Sigmoid colon (tissue), 7 donors: ENCODE measurements around the gene PREP. TPM values are rescaled to one million over a fixed set of nuclear protein-coding genes. Genes with fewer than 3 reads are reported as not detected.

Experiments used
- DNase-seq: peaks from one replicate; pipeline ENCODE4 v3.0.0-alpha.2; 2019
- H3K27ac ChIP-seq, 4 donors: fragments of 200-600 bp; sonication (generic); one replicate each; pipeline ENCODE4 v1.5.1; 2016 to 2019; ENCODE audit warnings: mild to moderate bottlenecking in 1 of 4
- H3K27me3 ChIP-seq, 3 donors: fragments of 200-600 bp; sonication (generic); one replicate each; pipeline ENCODE4 v1.5.1; 2019; ENCODE audit warnings: mild to moderate bottlenecking in 1 of 3
- H3K36me3 ChIP-seq, 4 donors: fragments of 200-600 bp; sonication (generic); one replicate each; pipeline ENCODE4 v1.5.1; 2016 to 2019
- H3K4me1 ChIP-seq, 4 donors: fragments of 200-600 bp; sonication (generic); one replicate each; pipeline ENCODE4 v1.5.1; 2017 to 2019
- H3K4me3 ChIP-seq, 4 donors: fragments of 200-600 bp; sonication (generic); one replicate each; pipeline ENCODE4 v1.5.1; 2017 to 2019; ENCODE audit warnings: mild to moderate bottlenecking in 2 of 4, moderate library complexity in 1 of 4
- H3K9me3 ChIP-seq, 4 donors: fragments of 200-600 bp in 3 of 4; sonication (generic) in 3 of 4; one replicate each; pipeline versions ENCODE4 v1.5.1 to v1.6.1; 2013 to 2019
- CTCF ChIP-seq, 4 experiments: fragments of 450-650 bp in 3 of 4; fragments of 200-600 bp in 1 of 4; IDR thresholded peaks; one replicate each; pipeline ENCODE4 v1.5.1; 2016 to 2019; ENCODE audit warnings: antibody characterized with exemption in 4 of 4, mild to moderate bottlenecking in 3 of 4, moderate library complexity in 2 of 4
- EP300 ChIP-seq, 4 donors: sonication (generic); formaldehyde crosslinking; IDR thresholded peaks; one replicate each; pipeline ENCODE4 v1.6.1; 2017; ENCODE audit warnings: antibody characterized with exemption in 4 of 4
- POLR2A ChIP-seq, 2 donors: fragments of 450-650 bp; IDR thresholded peaks; one replicate each; pipeline ENCODE4 v1.6.1; 2016; ENCODE audit warnings: antibody characterized with exemption in 2 of 2, mild to moderate bottlenecking in 2 of 2, moderate library complexity in 2 of 2
- POLR2AphosphoS5 ChIP-seq, 4 donors: sonication (generic); formaldehyde crosslinking; IDR thresholded peaks; one replicate each; pipeline ENCODE4 v1.6.1; 2017; ENCODE audit warnings: antibody characterized with exemption in 4 of 4
- WGBS, 2 donors: extraction: QIAGEN DNeasy Blood & Tissue Kit; methylation state at CpG; one replicate each; pipeline ENCODE4 v1.1.7; 2013; 5-methylcytosine and 5-hydroxymethylcytosine counted together
- intact Hi-C: fragments of 100-400 bp; cut with DNase I; formaldehyde crosslinking; loops from one replicate; pipeline ENCODE4 v1.15.1; 2023
- polyA plus RNA-seq, 3 donors: library from polyadenylated mRNA; stranded (reverse); fragments of 200-250 nt; gene quantifications; one replicate each; pipeline ENCODE4 v1.2.3, GENCODE V29; 2013
- total RNA-seq, 4 donors: library from RNA; depleted of rRNA; stranded (reverse); fragments of >200 nt; gene quantifications; one replicate each; pipeline ENCODE4 v1.1.0, GENCODE V29; 2016
- donor health status: healthy with polysubstance abuse.
- donor health status: Bipolar disorder and iron deficiency.
- donor health status: healthy.

Gene PREP
- total and polyA plus RNA-seq, 7 donors = 14.1 to 47.9 (median 23.5) TPM

DNA sequence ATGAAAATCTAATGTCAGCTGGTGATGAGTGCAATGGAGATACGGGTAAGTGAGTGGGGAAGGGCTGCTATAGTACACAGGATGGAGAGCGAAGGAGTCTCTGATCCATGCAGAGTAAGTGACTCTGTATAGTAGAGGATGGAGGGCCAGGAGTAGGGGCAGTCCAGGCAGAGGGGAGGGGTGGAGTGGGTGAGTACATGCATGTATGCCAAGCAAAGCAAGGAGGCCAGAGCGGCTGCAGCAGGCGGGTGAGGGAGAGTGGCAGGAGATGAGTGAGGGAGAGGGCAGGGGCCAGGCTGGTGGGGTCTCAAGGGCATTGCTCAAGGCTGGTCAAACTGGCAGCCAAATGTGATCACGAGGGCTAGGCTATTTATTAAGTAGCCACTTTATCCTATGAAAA is 94.0 kb downstream of the PREP start:
- 82 to 85% methylated on average over 5 of the region's 5 CpGs for WGBS, 2 donors
- H3K4me1 ChIP-seq = no peaks in the 10 kb centered on the region
- TF ChIP-seq EP300 (IDR thresholded peaks at IDR 0.05) = no peak
- TF ChIP-seq POLR2A (IDR thresholded peaks at IDR 0.05) = no peak
- TF ChIP-seq CTCF (IDR thresholded peaks at IDR 0.05) = no peak
- no peak for TF ChIP-seq POLR2AphosphoS5 (IDR thresholded peaks at IDR 0.05)
- H3K4me3 ChIP-seq = no peak overlapping the region
- no peaks in the 10 kb centered on the region for H3K9me3 ChIP-seq
- no peak overlapping the region for H3K27ac ChIP-seq
- intact Hi-C loops = no loop called here
- DNase-seq = no peak
- no peaks in the 10 kb centered on the region for H3K27me3 ChIP-seq
- H3K36me3 ChIP-seq = peaks cover 0 to 13% (median 0%) of the 10 kb centered on the region in 4 donors

DNA sequence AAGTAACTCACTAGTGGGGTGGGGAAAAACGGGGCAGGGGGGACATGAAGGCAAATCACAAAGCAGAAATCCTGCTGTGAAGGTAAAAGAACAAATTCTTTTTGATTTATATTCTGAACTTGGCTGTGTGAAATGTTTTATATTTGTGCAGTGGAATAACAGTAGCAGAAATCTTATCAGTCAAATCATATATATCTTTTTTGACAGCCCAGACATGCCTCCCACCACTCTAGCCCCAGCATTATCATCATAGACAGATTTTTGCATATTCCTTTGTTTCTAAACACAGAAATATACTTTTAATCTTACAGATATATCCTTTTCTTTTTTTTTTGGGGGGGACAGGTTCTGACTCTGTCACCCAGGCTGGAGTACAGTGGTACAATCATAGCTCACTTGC is 97.4 kb downstream of the PREP start:
- intact Hi-C loops = no loop called here
- H3K4me3 ChIP-seq = no peak overlapping the region
- WGBS, 2 donors = 80 to 93% methylated on average over 1 of the region's 1 CpG
- no peaks in the 10 kb centered on the region for H3K9me3 ChIP-seq
- no peak for TF ChIP-seq EP300 (IDR thresholded peaks at IDR 0.05)
- no peak for TF ChIP-seq POLR2AphosphoS5 (IDR thresholded peaks at IDR 0.05)
- no peak for TF ChIP-seq CTCF (IDR thresholded peaks at IDR 0.05)
- TF ChIP-seq POLR2A (IDR thresholded peaks at IDR 0.05) = no peak
- no peaks in the 10 kb centered on the region for H3K36me3 ChIP-seq
- H3K27ac ChIP-seq = no peak overlapping the region
- no peaks in the 10 kb centered on the region for H3K27me3 ChIP-seq
- H3K4me1 ChIP-seq = peaks cover 0 to 22% (median 16%) of the 10 kb centered on the region in 4 donors
- no peak for DNase-seq

- Histone ChIP-seq H3K4me1 (peaks cover 0 to 22% (median 16%) of the 10 kb centered on the region in 4 donors), H3K36me3 (no peaks in the 10 kb centered on the region), H3K9me3 (no peaks in the 10 kb centered on the region), H3K4me3 (no peak overlapping the region), H3K27ac (no peak overlapping the region), H3K27me3 (no peaks in the 10 kb centered on the region)
- TF ChIP-seq POLR2AphosphoS5 (IDR thresholded peaks at IDR 0.05) (no peak), EP300 (IDR thresholded peaks at IDR 0.05) (no peak)
- no peak for DNase-seq
- intact Hi-C loops = no loop called here
Observed at GRCh38 chr6:105304825-105305224, 98.1 kb downstream of the PREP start.

- no peaks in the 10 kb centered on the region for H3K36me3 ChIP-seq
- H3K4me3 ChIP-seq = no peak overlapping the region
- no peak for DNase-seq
- intact Hi-C loops = no loop called here
- H3K4me1 ChIP-seq = peaks cover 0 to 22% (median 16%) of the 10 kb centered on the region in 4 donors
- H3K27me3 ChIP-seq = no peaks in the 10 kb centered on the region
- 96 to 97% methylated on average over 3 of the region's 3 CpGs for WGBS, 2 donors
- no peak overlapping the region for H3K27ac ChIP-seq
- no peak for TF ChIP-seq POLR2AphosphoS5 (IDR thresholded peaks at IDR 0.05)
- no peak for TF ChIP-seq POLR2A (IDR thresholded peaks at IDR 0.05)
- no peak for TF ChIP-seq CTCF (IDR thresholded peaks at IDR 0.05)
- TF ChIP-seq EP300 (IDR thresholded peaks at IDR 0.05) = no peak
- no peaks in the 10 kb centered on the region for H3K9me3 ChIP-seq
Observed at GRCh38 chr6:105304366-105304765, 98.5 kb downstream of the PREP start.

DNA sequence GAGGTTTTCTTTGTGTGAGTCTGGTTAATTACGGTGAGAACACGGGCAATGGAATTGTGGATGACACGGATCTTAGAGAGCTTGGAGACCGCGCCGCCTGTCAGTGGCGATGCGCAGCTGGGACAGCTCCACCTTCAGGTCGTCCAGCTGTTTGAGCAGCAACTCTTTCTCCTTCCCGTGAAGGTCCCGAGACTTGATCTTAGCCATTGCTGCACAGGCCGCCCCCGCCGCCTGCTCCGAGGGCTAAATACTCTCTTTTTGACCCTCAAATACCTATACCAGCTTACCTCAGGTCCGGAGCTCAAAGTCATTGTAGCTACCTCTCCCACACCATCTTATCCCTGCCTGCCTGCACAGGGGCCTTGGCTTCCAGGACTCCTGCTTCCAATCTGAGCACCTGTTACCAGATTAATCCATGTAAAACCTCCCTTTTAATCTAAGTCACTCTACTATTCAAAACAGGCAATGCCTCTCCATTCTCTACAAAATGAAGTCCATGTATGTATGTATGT is 100.2 kb downstream of the PREP start:
- peak overlapping the region in 1 of 4 donors; percentile 51 for H3K27ac ChIP-seq
- H3K27me3 ChIP-seq = no peaks in the 10 kb centered on the region
- no peaks in the 10 kb centered on the region for H3K9me3 ChIP-seq
- intact Hi-C loops = no loop called here
- DNase-seq = no peak
- peaks cover 0 to 22% (median 16%) of the 10 kb centered on the region in 4 donors for H3K4me1 ChIP-seq
- H3K36me3 ChIP-seq = peaks cover 0 to 7% (median 0%) of the 10 kb centered on the region in 4 donors
- no peak overlapping the region for H3K4me3 ChIP-seq
- 94 to 96% methylated on average over 16 of the region's 16 CpGs for WGBS, 2 donors
- no peak for TF ChIP-seq POLR2A (IDR thresholded peaks at IDR 0.05)
- no peak for TF ChIP-seq CTCF (IDR thresholded peaks at IDR 0.05)
- TF ChIP-seq POLR2AphosphoS5 (IDR thresholded peaks at IDR 0.05) = no peak
- no peak for TF ChIP-seq EP300 (IDR thresholded peaks at IDR 0.05)
